Upper lobe of left lung (tissue), 4 donors: ENCODE results near the gene SYNE2.

ENCODE experiments used
- POLR2AphosphoS5 ChIP-seq, 2 donors: sonication (generic); formaldehyde crosslinking; IDR thresholded peaks; one replicate each; pipeline ENCODE4 v1.5.1; 2017; ENCODE audit warnings: antibody characterized with exemption in 2 of 2
- TF ChIP-seq, protein P1 (sequence below), 6 experiments: fragments of 450-650 bp in 4 of 6; fragments of 200-600 bp in 2 of 6; sonication (generic) in 2 of 6; IDR thresholded peaks; one replicate each; pipeline ENCODE4 v1.5.1; 2016 to 2019; ENCODE audit warnings: antibody characterized with exemption in 6 of 6

DNA sequence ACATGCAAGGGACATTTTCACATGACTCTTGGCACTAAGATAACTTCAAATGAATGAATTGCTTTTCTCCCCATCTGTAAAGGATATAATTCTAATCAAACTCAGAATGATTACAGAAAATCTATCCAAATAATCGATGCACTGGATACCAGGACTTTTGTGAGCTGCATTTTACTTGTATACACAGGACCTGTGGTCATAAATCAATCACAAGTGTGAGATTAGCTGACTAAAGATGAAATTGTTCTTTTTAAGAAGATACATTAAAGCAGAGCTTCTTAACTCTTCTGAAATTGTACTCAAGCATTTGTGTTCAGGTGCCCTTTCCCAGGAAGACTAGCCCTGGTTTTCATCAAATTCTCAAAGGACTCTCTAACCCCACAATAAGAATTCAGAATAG, 375.1 kb downstream of the SYNE2 start:
- TF ChIP-seq, protein P1, sequence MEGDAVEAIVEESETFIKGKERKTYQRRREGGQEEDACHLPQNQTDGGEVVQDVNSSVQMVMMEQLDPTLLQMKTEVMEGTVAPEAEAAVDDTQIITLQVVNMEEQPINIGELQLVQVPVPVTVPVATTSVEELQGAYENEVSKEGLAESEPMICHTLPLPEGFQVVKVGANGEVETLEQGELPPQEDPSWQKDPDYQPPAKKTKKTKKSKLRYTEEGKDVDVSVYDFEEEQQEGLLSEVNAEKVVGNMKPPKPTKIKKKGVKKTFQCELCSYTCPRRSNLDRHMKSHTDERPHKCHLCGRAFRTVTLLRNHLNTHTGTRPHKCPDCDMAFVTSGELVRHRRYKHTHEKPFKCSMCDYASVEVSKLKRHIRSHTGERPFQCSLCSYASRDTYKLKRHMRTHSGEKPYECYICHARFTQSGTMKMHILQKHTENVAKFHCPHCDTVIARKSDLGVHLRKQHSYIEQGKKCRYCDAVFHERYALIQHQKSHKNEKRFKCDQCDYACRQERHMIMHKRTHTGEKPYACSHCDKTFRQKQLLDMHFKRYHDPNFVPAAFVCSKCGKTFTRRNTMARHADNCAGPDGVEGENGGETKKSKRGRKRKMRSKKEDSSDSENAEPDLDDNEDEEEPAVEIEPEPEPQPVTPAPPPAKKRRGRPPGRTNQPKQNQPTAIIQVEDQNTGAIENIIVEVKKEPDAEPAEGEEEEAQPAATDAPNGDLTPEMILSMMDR (IDR thresholded peaks at IDR 0.05), result no peak
- TF ChIP-seq POLR2AphosphoS5 (IDR thresholded peaks at IDR 0.05), result no peak
